Stimulated activated CD4-positive, alpha-beta T cell treated with anti-CD3 and anti-CD28 coated beads, Interleukin-12 subunit alpha, Interleukin-12 subunit beta, amount 100 ng/mL, for 4 hours (primary cell): ENCODE measurements around the gene PCDHGC4.

Experiments used
- DNase-seq: peaks from one replicate; pipeline ENCODE4 v3.0.0-alpha.2; 2020

Gene PCDHGC4

GRCh38 chr5:141532726-141533125 is 47.9 kb downstream of the PCDHGC4 start:
- DNase-seq, result no peak

DNA sequence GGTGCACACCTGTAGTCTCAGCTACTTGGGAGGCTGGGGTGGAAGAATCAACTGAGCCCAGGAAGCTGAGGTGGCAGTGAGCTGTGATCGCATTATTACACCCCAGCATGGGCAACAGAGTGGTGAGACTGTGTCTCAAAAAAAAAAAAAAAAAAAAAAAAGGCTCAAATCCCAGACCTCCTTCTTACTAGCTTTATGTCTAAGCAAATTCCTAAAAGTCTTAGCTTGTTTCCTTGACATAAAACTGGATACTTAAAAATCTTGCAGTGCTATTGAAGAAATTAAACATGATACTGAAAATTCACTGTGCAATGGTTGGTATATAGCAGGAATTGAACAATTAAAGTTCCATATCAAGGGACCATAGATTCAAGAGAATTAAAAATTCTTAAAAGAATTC is 49.1 kb downstream of the PCDHGC4 start:
- no peak for DNase-seq

- no peak for DNase-seq
Observed at GRCh38 chr5:141534492-141535213, 49.8 kb downstream of the PCDHGC4 start.
